Ovary (tissue), 10 donors: ENCODE measurements around the gene WDR1. TPM values are rescaled to one million over a fixed set of nuclear protein-coding genes. Genes with fewer than 3 reads are reported as not detected.
A peak's percentile ranks its signal among the peaks of the same experiment; 100 is the strongest.

ENCODE experiments used
- DNase-seq, 5 donors: peaks; one replicate each; pipeline ENCODE4 v3.0.0-alpha.2; 2019 to 2020
- H3K27ac ChIP-seq, 2 donors: fragments of 200-600 bp; one replicate each; pipeline versions ENCODE4 v1.5.1 to v1.8.0; 2019 to 2022
- H3K27me3 ChIP-seq: fragments of 200-600 bp; one replicate; pipeline ENCODE4 v1.8.0; 2022
- H3K36me3 ChIP-seq: fragments of 200-600 bp; sonication (generic); one replicate; pipeline ENCODE4 v1.5.1; 2019
- H3K4me1 ChIP-seq: one replicate; pipeline ENCODE4 v1.8.1; 2013; ENCODE audit warnings: mild to moderate bottlenecking, moderate library complexity; ENCODE audit not compliant: insufficient read depth
- H3K4me3 ChIP-seq: fragments of 200-600 bp; sonication (generic); one replicate; pipeline ENCODE4 v1.5.1; 2017
- H3K9me3 ChIP-seq, 2 donors: fragments of 200-600 bp in 1 of 2; sonication (generic) in 1 of 2; one replicate each; pipeline versions ENCODE4 v1.5.1 to v1.8.1; 2013 to 2019; ENCODE audit warnings: mild to moderate bottlenecking in 1 of 2, moderate library complexity in 1 of 2
- EP300 ChIP-seq: sonication (generic); formaldehyde crosslinking; IDR thresholded peaks from one replicate; pipeline ENCODE4 v1.6.1; 2017; ENCODE audit warnings: antibody characterized with exemption
- POLR2A ChIP-seq: fragments of 450-650 bp; IDR thresholded peaks from one replicate; pipeline ENCODE4 v1.6.1; 2017; ENCODE audit warnings: antibody characterized with exemption, mild to moderate bottlenecking, moderate library complexity
- WGBS, 3 donors: extraction: QIAGEN DNeasy Blood & Tissue Kit in 1 of 3; methylation state at CpG; one replicate each; pipeline versions ENCODE4 v1.1.5 to v1.1.7; 2013 to 2017; 5-methylcytosine and 5-hydroxymethylcytosine counted together
- intact Hi-C, 4 donors: fragments of 100-400 bp; cut with DNase I; formaldehyde crosslinking; loops; one replicate each; pipeline versions ENCODE4 v1.11.0 to v1.15.1; 2022 to 2023
- long read RNA-seq, 3 donors: library from polyadenylated mRNA in 2 of 3; unstranded in 2 of 3; transcript quantifications; one replicate each; pipeline ENCODE4 v2.0.0 and lab custom pipeline, GENCODE V29; 2021 to 2026
- polyA plus RNA-seq, 2 donors: library from polyadenylated mRNA; stranded (reverse); fragments of 200-250 nt in 1 of 2; fragments of 350-450 nt in 1 of 2; fragmentation: Illumina TruSeq in 1 of 2; extraction: RNeasy Lipid Tissue Mini Kit (QIAGEN cat#74804) in 1 of 2; gene quantifications; one replicate each; pipeline ENCODE4 v1.2.3, GENCODE V29; 2013 to 2014
- total RNA-seq, 7 donors: library from RNA; depleted of rRNA in 2 of 7; stranded (reverse); fragments of >200 nt in 2 of 7; fragmentation: NEBNext Ultra II Directional in 3 of 7; extraction: Animal tissue kit (Norgen Biotek cat#: 25700) in 3 of 7; gene quantifications; one replicate each; pipeline versions ENCODE4 v1.1.0 to v1.2.4, GENCODE V29; 2016 to 2023
- TF ChIP-seq, protein P1 (sequence below), 3 donors: fragments of 450-650 bp in 2 of 3; fragments of 200-600 bp in 1 of 3; IDR thresholded peaks; one replicate each; pipeline versions ENCODE4 v1.5.1 to v1.8.0; 2016 to 2022; ENCODE audit warnings: antibody characterized with exemption in 3 of 3, mild to moderate bottlenecking in 1 of 3
- donor health status: DM: no; HTN: no; CAD: no; lungs with moderate emphysema.
- donor health status: DM: no; HTN: no; CAD: no.
- donor health status: Bipolar disorder and iron deficiency.
- donor health status: DM: yes; HTN: yes; CAD: no.
- donor health status: DM: no; HTN: no; CAD: no.
- donor health status: DM: yes; HTN: yes; CAD: no.

The WDR1 gene, protein sequence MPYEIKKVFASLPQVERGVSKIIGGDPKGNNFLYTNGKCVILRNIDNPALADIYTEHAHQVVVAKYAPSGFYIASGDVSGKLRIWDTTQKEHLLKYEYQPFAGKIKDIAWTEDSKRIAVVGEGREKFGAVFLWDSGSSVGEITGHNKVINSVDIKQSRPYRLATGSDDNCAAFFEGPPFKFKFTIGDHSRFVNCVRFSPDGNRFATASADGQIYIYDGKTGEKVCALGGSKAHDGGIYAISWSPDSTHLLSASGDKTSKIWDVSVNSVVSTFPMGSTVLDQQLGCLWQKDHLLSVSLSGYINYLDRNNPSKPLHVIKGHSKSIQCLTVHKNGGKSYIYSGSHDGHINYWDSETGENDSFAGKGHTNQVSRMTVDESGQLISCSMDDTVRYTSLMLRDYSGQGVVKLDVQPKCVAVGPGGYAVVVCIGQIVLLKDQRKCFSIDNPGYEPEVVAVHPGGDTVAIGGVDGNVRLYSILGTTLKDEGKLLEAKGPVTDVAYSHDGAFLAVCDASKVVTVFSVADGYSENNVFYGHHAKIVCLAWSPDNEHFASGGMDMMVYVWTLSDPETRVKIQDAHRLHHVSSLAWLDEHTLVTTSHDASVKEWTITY
- total RNA-seq = 100 to 1,000 TPM in 5 of 7 donors, 10 to 100 TPM in 2; 67.2 to 352 (median 260) TPM
- 100 to 1,000 TPM; 140 to 351 TPM for polyA plus RNA-seq
- long read RNA-seq, donor 1, transcript WDR1-203 (15 exons, 3,142 nt) = major isoform, 983 of 1,192 reads
- long read RNA-seq, donor 1, transcript WDR1-202 (12 exons, 2,722 nt) = minor isoform, 47 of 1,192 reads
- long read RNA-seq, donor 1, partial matches to known transcripts = 132 of 1,192 reads
- long read RNA-seq, donor 1, other reads (novel, unspliced or antisense) = 30 of 1,192 reads
- long read RNA-seq, donor 2, transcript WDR1-204 (15 exons, 3,054 nt) = major isoform, 39 of 76 reads
- long read RNA-seq, donor 2, transcript WDR1-213 (2 exons, 559 nt) = minor isoform, 9 of 76 reads
- long read RNA-seq, donor 2, partial matches to known transcripts = 25 of 76 reads
- long read RNA-seq, donor 2, other reads (novel, unspliced or antisense) = 0 of 76 reads
- long read RNA-seq, donor 3, transcript WDR1-203 (15 exons, 3,142 nt) = major isoform, 501 of 636 reads
- long read RNA-seq, donor 3, transcript WDR1-202 (12 exons, 2,722 nt) = minor isoform, 22 of 636 reads
- long read RNA-seq, donor 3, partial matches to known transcripts = 80 of 636 reads
- long read RNA-seq, donor 3, other reads (novel, unspliced or antisense) = 33 of 636 reads

DNA sequence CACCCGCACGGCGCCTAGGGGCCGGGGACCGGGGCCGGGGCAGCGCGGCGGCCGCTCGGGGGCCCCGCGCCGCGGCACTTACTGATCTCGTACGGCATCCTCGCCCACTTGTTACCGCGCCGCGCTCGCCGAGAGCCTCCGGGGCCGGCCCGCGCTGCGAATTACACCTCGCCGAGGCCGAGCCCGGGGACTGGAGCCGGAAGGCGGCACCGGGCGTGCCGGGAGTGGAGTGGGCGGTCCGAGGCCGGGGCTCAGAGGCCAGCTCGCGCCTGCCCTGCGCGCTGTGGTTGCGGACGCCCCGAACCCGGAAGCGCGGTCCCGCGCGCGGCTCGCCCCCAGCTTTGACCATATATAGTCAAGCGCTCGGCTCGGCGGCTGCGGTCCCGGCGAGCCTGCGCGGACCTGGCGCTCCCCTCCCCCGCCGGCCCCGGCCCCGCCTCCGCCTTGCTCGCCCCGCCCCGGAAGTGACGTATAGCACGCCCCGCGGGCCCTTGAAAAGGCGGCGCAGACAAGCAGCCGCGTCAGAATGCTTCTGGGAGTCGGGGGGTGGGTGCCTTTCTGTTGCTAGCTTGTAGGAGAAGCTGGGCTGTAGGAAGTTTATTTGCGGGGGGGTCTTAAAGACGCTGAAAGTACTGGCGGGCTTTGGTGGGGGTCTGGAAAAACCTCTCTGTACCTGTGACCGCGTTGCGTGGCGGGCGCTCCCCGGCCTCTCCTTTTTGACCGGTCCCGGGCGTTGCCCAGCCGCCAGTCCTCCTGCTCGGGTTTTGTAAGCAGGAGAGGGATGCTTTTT is at the start of gene WDR1:
Gene WDR1, minus strand, starts transcription at position 231 of the 790 bp plus-strand sequence. Its CDS starts 133 bp downstream, at position 98.
- TF ChIP-seq POLR2A = peak; percentile 95
- TF ChIP-seq EP300 = no peak
- TF ChIP-seq, protein P1, sequence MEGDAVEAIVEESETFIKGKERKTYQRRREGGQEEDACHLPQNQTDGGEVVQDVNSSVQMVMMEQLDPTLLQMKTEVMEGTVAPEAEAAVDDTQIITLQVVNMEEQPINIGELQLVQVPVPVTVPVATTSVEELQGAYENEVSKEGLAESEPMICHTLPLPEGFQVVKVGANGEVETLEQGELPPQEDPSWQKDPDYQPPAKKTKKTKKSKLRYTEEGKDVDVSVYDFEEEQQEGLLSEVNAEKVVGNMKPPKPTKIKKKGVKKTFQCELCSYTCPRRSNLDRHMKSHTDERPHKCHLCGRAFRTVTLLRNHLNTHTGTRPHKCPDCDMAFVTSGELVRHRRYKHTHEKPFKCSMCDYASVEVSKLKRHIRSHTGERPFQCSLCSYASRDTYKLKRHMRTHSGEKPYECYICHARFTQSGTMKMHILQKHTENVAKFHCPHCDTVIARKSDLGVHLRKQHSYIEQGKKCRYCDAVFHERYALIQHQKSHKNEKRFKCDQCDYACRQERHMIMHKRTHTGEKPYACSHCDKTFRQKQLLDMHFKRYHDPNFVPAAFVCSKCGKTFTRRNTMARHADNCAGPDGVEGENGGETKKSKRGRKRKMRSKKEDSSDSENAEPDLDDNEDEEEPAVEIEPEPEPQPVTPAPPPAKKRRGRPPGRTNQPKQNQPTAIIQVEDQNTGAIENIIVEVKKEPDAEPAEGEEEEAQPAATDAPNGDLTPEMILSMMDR (IDR thresholded peaks at IDR 0.05) = peak in 1 of 3 donors; percentile 14
- Histone ChIP-seq H3K4me3 (peak within 1 kb of the TSS; percentile 89), H3K27me3 (no peaks in the 10 kb centered on the region), H3K4me1 (peaks cover 23% of the 10 kb centered on the region), H3K9me3 (no peaks in the 10 kb centered on the region), H3K36me3 (no peaks in the 10 kb centered on the region), H3K27ac (peak within 1 kb of the TSS; percentile 93 to 98)
- WGBS, 3 donors = 0 to 3% (median 1%) methylated on average over 25 to 97 of the region's 97 CpGs
- intact Hi-C loops = loop anchor here in 1 of 4 donors (5.0 kb wide), 1 partner anchor 94 kb away; the partner anchor contains the start of gene SLC2A9
- DNase-seq = peak; percentile 96 to 99 (median 97)

DNA sequence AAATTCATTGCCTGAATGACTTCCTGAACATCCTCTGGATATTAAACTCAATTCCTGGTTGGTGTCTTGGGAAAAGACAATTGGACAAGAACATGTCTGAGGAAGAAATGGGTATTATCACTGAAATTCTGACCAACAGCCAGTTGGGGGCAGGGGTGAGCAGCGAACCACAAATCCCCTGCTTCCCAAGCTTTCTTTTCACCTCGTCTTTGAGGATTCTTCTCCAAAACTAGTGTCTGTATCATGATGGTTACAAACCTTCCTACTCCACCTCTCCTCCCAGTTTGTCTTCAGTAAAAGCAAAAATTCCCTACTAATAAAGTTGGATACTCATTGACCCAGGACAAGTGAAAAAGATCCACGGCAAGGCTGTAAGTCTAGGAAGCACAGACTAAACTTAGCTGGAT is 48.3 kb upstream of the WDR1 start:
- intact Hi-C loops = no loop called here
- peak in 1 of 5 donors; percentile 37 for DNase-seq
- WGBS, 3 donors = 32 to 37% (median 32%) methylated on average over 3 of the region's 3 CpGs

DNA sequence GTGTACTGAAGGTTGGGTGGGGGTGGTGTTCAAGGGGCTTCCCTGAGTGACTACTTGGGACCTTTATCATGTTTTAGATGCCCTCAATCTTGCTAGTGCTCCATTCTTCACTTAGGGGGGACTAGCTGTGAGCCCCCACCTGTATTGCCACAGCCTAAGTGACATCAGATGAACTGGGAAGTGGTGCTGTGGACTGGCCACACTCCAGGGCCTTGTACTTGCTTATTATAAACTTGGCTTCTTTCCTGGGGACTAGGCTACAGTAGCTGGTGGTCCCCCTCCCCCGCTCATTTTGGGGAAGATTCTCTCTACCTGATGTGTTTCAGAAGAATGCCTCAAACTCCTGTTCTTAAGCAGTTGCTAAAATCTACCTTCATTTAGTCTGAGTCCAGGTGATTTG is 46.7 kb upstream of the WDR1 start:
- H3K4me3 ChIP-seq = no peak overlapping the region
- intact Hi-C loops = no loop called here
- no peak for DNase-seq
- no peaks in the 10 kb centered on the region for H3K9me3 ChIP-seq
- no peak overlapping the region for H3K27ac ChIP-seq
- no peaks in the 10 kb centered on the region for H3K27me3 ChIP-seq
- no peaks in the 10 kb centered on the region for H3K36me3 ChIP-seq
- H3K4me1 ChIP-seq = no peaks in the 10 kb centered on the region
- TF ChIP-seq, protein P1 (IDR thresholded peaks at IDR 0.05) = no peak
- TF ChIP-seq EP300 = no peak
- TF ChIP-seq POLR2A = no peak
- 91 to 100% (median 94%) methylated on average over 1 of the region's 1 CpG for WGBS, 3 donors

More for the DNA sequence above, 48.3 kb upstream of the WDR1 start:
- Histone ChIP-seq H3K4me1 (no peaks in the 10 kb centered on the region), H3K27ac (no peak overlapping the region), H3K27me3 (no peaks in the 10 kb centered on the region), H3K9me3 (no peaks in the 10 kb centered on the region), H3K36me3 (no peaks in the 10 kb centered on the region), H3K4me3 (no peak overlapping the region)
- TF ChIP-seq POLR2A (no peak), EP300 (no peak)
- TF ChIP-seq, protein P1 (IDR thresholded peaks at IDR 0.05) = no peak
